Spleen (tissue), 11 donors: ENCODE data around the gene CT47C1. TPM values are rescaled to one million over a fixed set of nuclear protein-coding genes. Genes with fewer than 3 reads are reported as not detected.
A peak's percentile ranks its signal among the peaks of the same experiment; 100 is the strongest.

Experiments
- DNase-seq: peaks from one replicate; pipeline ENCODE4 v3.0.0-alpha.2; 2020
- H3K27ac ChIP-seq, 8 donors: fragments of 200-600 bp; sonication (generic) in 7 of 8; 1 replicate in 4 of 8; 2 replicates in 4 of 8; pipeline versions ENCODE4 v1.5.0 to v1.8.0; 2016 to 2021; ENCODE audit warnings: inconsistent platforms in 4 of 8, mild to moderate bottlenecking in 4 of 8, moderate library complexity in 1 of 8
- H3K27me3 ChIP-seq, 7 donors: fragments of 200-600 bp; sonication (generic) in 6 of 7; replicated peaks in 1 of 7; 1 replicate in 4 of 7; 2 replicates in 3 of 7; pipeline versions ENCODE4 v1.5.0 to v1.8.0; 2016 to 2021; ENCODE audit warnings: inconsistent platforms in 3 of 7, mild to moderate bottlenecking in 1 of 7
- H3K36me3 ChIP-seq, 6 donors: fragments of 200-600 bp; sonication (generic) in 5 of 6; 1 replicate in 4 of 6; 2 replicates in 2 of 6; pipeline versions ENCODE4 v1.5.0 to v1.8.0; 2016 to 2021; ENCODE audit warnings: inconsistent platforms in 2 of 6
- H3K4me1 ChIP-seq, 6 donors: fragments of 200-600 bp; sonication (generic) in 5 of 6; 1 replicate in 3 of 6; 2 replicates in 3 of 6; pipeline versions ENCODE4 v1.5.0 to v1.8.0; 2016 to 2021; ENCODE audit warnings: inconsistent platforms in 3 of 6
- H3K4me3 ChIP-seq, 8 donors: fragments of 200-600 bp; sonication (generic) in 7 of 8; 1 replicate in 4 of 8; 2 replicates in 4 of 8; pipeline versions ENCODE4 v1.5.0 to v1.8.0; 2016 to 2021; ENCODE audit warnings: inconsistent platforms in 4 of 8, mild to moderate bottlenecking in 4 of 8, moderate library complexity in 2 of 8
- H3K9me3 ChIP-seq, 8 donors: fragments of 200-600 bp; sonication (generic) in 7 of 8; 1 replicate in 4 of 8; 2 replicates in 4 of 8; pipeline versions ENCODE4 v1.5.0 to v1.8.0; 2016 to 2021; ENCODE audit warnings: inconsistent platforms in 4 of 8
- POLR2A ChIP-seq, 3 donors: fragments of 450-650 bp; IDR thresholded peaks; one replicate each; pipeline ENCODE4 v1.5.1; 2017; ENCODE audit warnings: antibody characterized with exemption in 3 of 3, mild to moderate bottlenecking in 1 of 3
- POLR2AphosphoS5 ChIP-seq, 3 donors: sonication (generic); formaldehyde crosslinking; IDR thresholded peaks; one replicate each; pipeline ENCODE4 v1.5.1; 2017; ENCODE audit warnings: antibody characterized with exemption in 3 of 3
- WGBS, 5 donors: extraction: QIAGEN DNeasy Blood & Tissue Kit in 3 of 5; methylation state at CpG; one replicate each; pipeline versions ENCODE4 v1.1.5 to v1.1.7; 2013 to 2018; 5-methylcytosine and 5-hydroxymethylcytosine counted together
- intact Hi-C: fragments of 100-400 bp; cut with DNase I; formaldehyde crosslinking; loops from one replicate; pipeline ENCODE4 v1.15.0; 2023; ENCODE audit warnings: low total_unique reads
- polyA plus RNA-seq, 3 donors: library from polyadenylated mRNA; stranded (reverse); fragments of 200-250 nt; gene quantifications; one replicate each; pipeline ENCODE4 v1.2.1, GENCODE V29; 2013
- total RNA-seq, 7 donors: library from RNA; depleted of rRNA in 3 of 7; stranded (reverse); fragments of >200 nt in 3 of 7; fragmentation: NEBNext Ultra II Directional in 4 of 7; extraction: Animal tissue kit (Norgen Biotek cat#: 25700) in 4 of 7; gene quantifications; one replicate each; pipeline versions ENCODE4 v1.1.0 to v1.2.1, GENCODE V29; 2016 to 2021
- TF ChIP-seq, protein P1 (sequence below), 11 experiments: fragments of 200-600 bp in 7 of 11; fragments of 450-650 bp in 4 of 11; sonication (generic) in 4 of 11; IDR thresholded peaks in 8 of 11; conservative IDR thresholded peaks in 3 of 11; 1 replicate in 7 of 11; 2 replicates in 4 of 11; pipeline versions ENCODE4 v1.4.0 to v1.8.0; 2016 to 2021; ENCODE audit warnings: antibody characterized with exemption in 11 of 11, inconsistent platforms in 4 of 11, mild to moderate bottlenecking in 1 of 11
- donor health status: healthy with polysubstance abuse.
- donor health status: DM: no; HTN: no; CAD: no; lungs with moderate emphysema.
- donor health status: DM: no; HTN: no; CAD: no.
- donor health status: Bipolar disorder and iron deficiency.
- donor health status: healthy.
- donor health status: DM: no; HTN: no; CAD: no.
- donor health status: DM: yes; HTN: yes; CAD: no.

CT47C1 gene
- total and polyA plus RNA-seq, 10 donors = not detected

DNA sequence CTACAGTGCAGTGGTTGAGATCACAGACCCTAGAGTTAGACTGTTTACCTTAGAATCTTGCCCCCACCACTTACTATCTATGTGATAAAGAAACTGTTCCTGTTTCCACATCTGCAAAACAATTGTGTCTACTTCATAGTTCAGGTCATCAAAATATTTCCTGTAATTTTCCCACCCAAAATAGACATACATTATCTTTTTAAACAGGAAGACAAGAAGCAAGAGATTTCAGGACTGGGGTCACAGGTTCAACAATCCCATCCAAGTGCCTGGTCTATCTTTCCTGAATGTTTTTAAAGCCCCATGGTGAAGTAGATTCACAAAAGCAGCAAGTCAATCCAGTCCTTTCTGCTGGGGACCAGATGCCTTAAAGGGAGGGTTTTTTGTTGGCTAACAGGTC is 41.8 kb upstream of the CT47C1 start:
- Histone ChIP-seq H3K36me3 (no peaks in the 10 kb centered on the region), H3K4me3 (no peak overlapping the region), H3K9me3 (peaks cover 0 to 17% (median 7%) of the 10 kb centered on the region in 8 donors), H3K27me3 (no peaks in the 10 kb centered on the region), H3K4me1 (no peaks in the 10 kb centered on the region), H3K27ac (no peak overlapping the region)
- TF ChIP-seq, protein P1, sequence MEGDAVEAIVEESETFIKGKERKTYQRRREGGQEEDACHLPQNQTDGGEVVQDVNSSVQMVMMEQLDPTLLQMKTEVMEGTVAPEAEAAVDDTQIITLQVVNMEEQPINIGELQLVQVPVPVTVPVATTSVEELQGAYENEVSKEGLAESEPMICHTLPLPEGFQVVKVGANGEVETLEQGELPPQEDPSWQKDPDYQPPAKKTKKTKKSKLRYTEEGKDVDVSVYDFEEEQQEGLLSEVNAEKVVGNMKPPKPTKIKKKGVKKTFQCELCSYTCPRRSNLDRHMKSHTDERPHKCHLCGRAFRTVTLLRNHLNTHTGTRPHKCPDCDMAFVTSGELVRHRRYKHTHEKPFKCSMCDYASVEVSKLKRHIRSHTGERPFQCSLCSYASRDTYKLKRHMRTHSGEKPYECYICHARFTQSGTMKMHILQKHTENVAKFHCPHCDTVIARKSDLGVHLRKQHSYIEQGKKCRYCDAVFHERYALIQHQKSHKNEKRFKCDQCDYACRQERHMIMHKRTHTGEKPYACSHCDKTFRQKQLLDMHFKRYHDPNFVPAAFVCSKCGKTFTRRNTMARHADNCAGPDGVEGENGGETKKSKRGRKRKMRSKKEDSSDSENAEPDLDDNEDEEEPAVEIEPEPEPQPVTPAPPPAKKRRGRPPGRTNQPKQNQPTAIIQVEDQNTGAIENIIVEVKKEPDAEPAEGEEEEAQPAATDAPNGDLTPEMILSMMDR (IDR thresholded peaks at IDR 0.05 in 8 of 11, conservative IDR thresholded peaks at IDR 0.05 in 3 of 11) = no peak
- TF ChIP-seq POLR2AphosphoS5 (IDR thresholded peaks at IDR 0.05) = no peak
- intact Hi-C loops = no loop called here
- no peak for DNase-seq

DNA sequence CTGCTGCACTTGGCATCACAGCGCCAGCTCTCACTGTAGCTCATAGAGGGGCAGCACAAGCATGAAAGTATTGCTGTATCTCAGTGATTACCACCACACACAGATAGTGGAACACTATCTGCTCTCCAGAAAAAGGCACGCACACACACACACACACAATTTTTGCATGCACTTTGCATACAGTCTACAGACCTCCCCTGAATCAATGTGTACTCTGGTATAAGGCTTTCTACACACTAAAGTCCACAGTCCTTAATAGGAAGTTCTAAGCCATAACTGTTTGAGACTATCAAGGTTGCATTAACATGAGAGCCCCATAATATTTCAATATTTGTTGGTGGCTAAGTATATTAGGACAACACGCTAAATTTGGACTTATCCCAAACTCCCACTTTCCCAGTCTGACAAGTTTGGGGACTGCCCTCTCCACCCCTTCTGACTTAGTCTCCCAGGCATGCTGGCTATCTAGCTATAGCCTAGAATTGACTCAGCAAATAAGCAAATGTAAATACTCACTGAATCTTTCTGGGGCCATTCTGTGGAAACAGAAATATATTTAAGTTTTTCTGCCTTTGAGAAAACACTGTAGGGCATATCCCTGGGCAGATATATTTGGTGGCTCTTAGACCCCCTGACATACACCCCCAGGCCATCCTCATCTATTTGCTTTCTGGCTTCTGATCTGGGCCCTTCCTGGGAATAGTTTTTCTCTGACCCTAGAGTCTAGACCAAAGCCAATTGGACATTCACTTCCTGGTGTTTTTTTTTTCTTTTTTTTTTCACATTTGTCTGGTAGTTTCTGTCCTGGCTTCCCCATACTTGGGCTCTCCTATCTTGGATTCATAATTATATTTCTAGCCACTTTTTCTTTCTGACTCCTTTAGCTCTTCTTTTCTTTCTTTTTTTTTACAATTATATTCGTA is 36.4 kb upstream of the CT47C1 start:
- H3K27me3 ChIP-seq = no peaks in the 10 kb centered on the region
- no peaks in the 10 kb centered on the region for H3K36me3 ChIP-seq
- peaks cover 0 to 9% (median 0%) of the 10 kb centered on the region in 6 donors for H3K4me1 ChIP-seq
- no peak overlapping the region for H3K4me3 ChIP-seq
- H3K27ac ChIP-seq = no peak overlapping the region
- H3K9me3 ChIP-seq = peaks cover 0 to 14% (median 7%) of the 10 kb centered on the region in 8 donors
- intact Hi-C loops = no loop called here
- no peak for DNase-seq
- 86 to 96% (median 88%) methylated on average over 4 of the region's 4 CpGs for WGBS, 5 donors
- TF ChIP-seq POLR2A (IDR thresholded peaks at IDR 0.05) = no peak
- no peak for TF ChIP-seq POLR2AphosphoS5 (IDR thresholded peaks at IDR 0.05)
- TF ChIP-seq, protein P1 (IDR thresholded peaks at IDR 0.05 in 8 of 11, conservative IDR thresholded peaks at IDR 0.05 in 3 of 11) = no peak

DNA sequence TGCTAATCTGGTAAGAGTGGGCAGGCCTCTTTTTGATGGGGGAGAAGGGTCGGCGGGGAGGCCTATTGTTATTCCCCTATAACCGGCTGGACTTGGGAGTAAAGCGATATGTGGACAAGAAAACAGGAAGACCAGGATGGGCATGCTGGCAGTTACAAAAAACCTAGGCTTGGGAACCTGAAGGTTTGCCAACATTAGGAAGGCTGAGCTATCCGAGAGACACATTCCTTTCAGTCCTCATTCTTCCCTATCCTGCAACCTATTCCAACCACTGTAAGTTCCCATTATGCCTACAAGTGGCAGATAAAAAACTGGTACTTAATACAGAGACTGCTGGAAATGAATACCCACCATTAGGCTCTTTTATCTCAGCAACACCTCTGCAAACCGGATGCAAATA is 32.4 kb upstream of the CT47C1 start:
- no peak for TF ChIP-seq POLR2AphosphoS5 (IDR thresholded peaks at IDR 0.05)
- TF ChIP-seq, protein P1 (IDR thresholded peaks at IDR 0.05 in 8 of 11, conservative IDR thresholded peaks at IDR 0.05 in 3 of 11) = no peak
- TF ChIP-seq POLR2A (IDR thresholded peaks at IDR 0.05) = no peak
- intact Hi-C loops = no loop called here
- DNase-seq = no peak
- Histone ChIP-seq H3K4me1 (peaks cover 0 to 9% (median 0%) of the 10 kb centered on the region in 6 donors), H3K27ac (no peak overlapping the region), H3K9me3 (no peaks in the 10 kb centered on the region), H3K27me3 (no peaks in the 10 kb centered on the region), H3K4me3 (no peak overlapping the region), H3K36me3 (no peaks in the 10 kb centered on the region)
- WGBS, 5 donors = 58 to 87% (median 67%) methylated on average over 6 of the region's 6 CpGs

DNA sequence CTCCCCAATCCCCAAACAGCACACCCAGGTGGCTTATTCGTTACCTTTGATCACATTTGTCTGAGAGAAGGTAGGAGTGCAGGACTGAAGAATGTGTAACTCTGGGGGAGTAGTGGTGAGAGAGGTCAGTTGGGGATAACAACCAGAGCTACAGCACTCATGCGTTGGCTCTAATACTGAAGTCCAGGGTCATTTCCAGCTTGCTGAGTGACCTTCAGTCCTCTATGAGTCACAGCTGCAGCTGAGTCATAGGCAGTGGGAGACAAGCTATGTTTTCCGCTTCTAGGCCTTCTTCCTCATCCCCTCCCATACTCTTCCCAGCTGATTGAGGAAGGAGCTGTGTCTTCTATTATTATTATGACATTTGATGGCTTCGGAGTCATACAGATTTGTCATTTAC is 31.6 kb upstream of the CT47C1 start:
- H3K36me3 ChIP-seq = no peaks in the 10 kb centered on the region
- no peaks in the 10 kb centered on the region for H3K27me3 ChIP-seq
- peaks cover 0 to 9% (median 0%) of the 10 kb centered on the region in 6 donors for H3K4me1 ChIP-seq
- no peaks in the 10 kb centered on the region for H3K9me3 ChIP-seq
- TF ChIP-seq POLR2AphosphoS5 (IDR thresholded peaks at IDR 0.05) (peak in 1 of 3 donors; percentile 47), POLR2A (IDR thresholded peaks at IDR 0.05) (no peak)
- TF ChIP-seq, protein P1 (IDR thresholded peaks at IDR 0.05 in 8 of 11, conservative IDR thresholded peaks at IDR 0.05 in 3 of 11) = no peak
- H3K27ac ChIP-seq = peak overlapping the region in 3 of 8 donors; percentile 34 to 40 (median 36)
- WGBS, 5 donors = 49 to 57% (median 51%) methylated on average over 4 of the region's 4 CpGs
- intact Hi-C loops = no loop called here
- no peak overlapping the region for H3K4me3 ChIP-seq
- DNase-seq = no peak
